Measurements from ENCODE around the gene SECTM1. TPM values are rescaled to one million over a fixed set of nuclear protein-coding genes. Genes with fewer than 3 reads are reported as not detected.
"Not testable (repeated sequence)": the region's sequence is repeated elsewhere in the genome, so short reads cannot be mapped to it uniquely, and the experiment has no call there.

Gene SECTM1
- total and polyA plus RNA-seq, 7 donors: 0.70 to 2.3 (median 1.2) TPM

DNA sequence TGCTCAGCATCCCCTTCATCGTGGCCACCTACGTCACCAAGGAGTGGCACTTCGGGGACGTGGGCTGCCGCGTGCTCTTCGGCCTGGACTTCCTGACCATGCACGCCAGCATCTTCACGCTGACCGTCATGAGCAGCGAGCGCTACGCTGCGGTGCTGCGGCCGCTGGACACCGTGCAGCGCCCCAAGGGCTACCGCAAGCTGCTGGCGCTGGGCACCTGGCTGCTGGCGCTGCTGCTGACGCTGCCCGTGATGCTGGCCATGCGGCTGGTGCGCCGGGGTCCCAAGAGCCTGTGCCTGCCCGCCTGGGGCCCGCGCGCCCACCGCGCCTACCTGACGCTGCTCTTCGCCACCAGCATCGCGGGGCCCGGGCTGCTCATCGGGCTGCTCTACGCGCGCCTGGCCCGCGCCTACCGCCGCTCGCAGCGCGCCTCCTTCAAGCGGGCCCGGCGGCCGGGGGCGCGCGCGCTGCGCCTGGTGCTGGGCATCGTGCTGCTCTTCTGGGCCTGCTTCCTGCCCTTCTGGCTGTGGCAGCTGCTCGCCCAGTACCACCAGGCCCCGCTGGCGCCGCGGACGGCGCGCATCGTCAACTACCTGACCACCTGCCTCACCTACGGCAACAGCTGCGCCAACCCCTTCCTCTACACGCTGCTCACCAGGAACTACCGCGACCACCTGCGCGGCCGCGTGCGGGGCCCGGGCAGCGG, 41.2 kb upstream of the SECTM1 start:
- no peaks in the 10 kb centered on the region for H3K9me3 ChIP-seq
- DNase-seq (peak in 1 of 2 donors; percentile 37), ATAC-seq (no peak)
- no peak overlapping the region for H3K27ac ChIP-seq
- H3K4me3 ChIP-seq: no peak overlapping the region
- H3K4me1 ChIP-seq: peaks cover 12% of the 10 kb centered on the region
- H3K27me3 ChIP-seq (ENCODE audit: insufficient read depth in 3 of 3, low read length in 2 of 3): peaks cover 0 to 78% (median 31%) of the 10 kb centered on the region in 3 donors
- 65 to 76% (median 66%) methylated on average over 62 to 79 of the region's 79 CpGs for WGBS, 3 donors
- TF ChIP-seq, protein P1, sequence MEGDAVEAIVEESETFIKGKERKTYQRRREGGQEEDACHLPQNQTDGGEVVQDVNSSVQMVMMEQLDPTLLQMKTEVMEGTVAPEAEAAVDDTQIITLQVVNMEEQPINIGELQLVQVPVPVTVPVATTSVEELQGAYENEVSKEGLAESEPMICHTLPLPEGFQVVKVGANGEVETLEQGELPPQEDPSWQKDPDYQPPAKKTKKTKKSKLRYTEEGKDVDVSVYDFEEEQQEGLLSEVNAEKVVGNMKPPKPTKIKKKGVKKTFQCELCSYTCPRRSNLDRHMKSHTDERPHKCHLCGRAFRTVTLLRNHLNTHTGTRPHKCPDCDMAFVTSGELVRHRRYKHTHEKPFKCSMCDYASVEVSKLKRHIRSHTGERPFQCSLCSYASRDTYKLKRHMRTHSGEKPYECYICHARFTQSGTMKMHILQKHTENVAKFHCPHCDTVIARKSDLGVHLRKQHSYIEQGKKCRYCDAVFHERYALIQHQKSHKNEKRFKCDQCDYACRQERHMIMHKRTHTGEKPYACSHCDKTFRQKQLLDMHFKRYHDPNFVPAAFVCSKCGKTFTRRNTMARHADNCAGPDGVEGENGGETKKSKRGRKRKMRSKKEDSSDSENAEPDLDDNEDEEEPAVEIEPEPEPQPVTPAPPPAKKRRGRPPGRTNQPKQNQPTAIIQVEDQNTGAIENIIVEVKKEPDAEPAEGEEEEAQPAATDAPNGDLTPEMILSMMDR (IDR thresholded peaks at IDR 0.05): no peak
- H3K36me3 ChIP-seq (ENCODE audit: insufficient read depth in 1 of 2, low read depth in 1 of 2): no peaks in the 10 kb centered on the region
- intact Hi-C loops (cut with DNase I): no loop called here

DNA sequence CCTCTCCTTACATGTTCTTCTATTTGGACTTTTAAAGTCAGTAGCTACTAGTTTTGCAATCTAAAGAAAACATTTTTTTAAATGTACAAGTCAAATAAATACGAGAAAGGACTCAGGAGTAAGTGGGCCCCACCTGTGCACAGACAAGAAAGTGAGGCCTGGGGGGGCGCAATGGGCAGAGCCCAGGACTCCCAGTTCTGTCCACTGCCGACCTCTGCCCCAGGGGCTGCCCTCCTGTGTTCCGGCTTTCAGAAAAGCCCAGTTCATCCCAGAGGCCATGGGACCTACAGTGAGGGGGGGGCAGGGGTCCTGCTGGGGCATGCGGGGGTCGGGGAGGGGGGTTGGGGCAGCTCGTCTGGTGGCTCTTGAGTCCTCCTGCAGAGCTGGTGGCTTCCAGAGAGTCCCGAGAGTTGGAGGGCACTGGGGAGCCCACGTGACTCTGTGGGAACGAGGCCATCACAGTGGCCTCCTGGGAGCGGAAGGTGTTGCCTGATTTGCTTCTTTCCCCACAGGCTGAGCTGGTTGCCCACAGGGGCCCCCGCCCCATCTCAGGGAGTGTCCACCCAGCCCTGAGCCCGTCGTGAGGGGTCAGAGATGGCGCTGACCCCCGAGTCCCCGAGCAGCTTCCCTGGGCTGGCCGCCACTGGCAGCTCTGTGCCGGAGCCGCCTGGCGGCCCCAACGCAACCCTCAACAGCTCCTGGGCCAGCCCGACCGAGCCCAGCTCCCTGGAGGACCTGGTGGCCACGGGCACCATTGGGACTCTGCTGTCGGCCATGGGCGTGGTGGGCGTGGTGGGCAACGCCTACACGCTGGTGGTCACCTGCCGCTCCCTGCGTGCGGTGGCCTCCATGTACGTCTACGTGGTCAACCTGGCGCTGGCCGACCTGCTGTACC, 40.4 kb upstream of the SECTM1 start:
- ATAC-seq (no peak), DNase-seq (peak in 1 of 2 donors; percentile 48)
- Histone ChIP-seq H3K27ac (no peak overlapping the region), H3K36me3 (ENCODE audit: insufficient read depth in 1 of 2, low read depth in 1 of 2) (no peaks in the 10 kb centered on the region), H3K4me1 (peaks cover 12% of the 10 kb centered on the region), H3K27me3 (ENCODE audit: insufficient read depth in 3 of 3, low read length in 2 of 3) (peaks cover 0 to 79% (median 31%) of the 10 kb centered on the region in 3 donors), H3K9me3 (no peaks in the 10 kb centered on the region), H3K4me3 (no peak overlapping the region)
- intact Hi-C loops (cut with DNase I): no loop called here
- 88 to 95% (median 90%) methylated on average over 37 of the region's 37 CpGs for WGBS, 3 donors
- TF ChIP-seq, protein P1 (IDR thresholded peaks at IDR 0.05): no peak

DNA sequence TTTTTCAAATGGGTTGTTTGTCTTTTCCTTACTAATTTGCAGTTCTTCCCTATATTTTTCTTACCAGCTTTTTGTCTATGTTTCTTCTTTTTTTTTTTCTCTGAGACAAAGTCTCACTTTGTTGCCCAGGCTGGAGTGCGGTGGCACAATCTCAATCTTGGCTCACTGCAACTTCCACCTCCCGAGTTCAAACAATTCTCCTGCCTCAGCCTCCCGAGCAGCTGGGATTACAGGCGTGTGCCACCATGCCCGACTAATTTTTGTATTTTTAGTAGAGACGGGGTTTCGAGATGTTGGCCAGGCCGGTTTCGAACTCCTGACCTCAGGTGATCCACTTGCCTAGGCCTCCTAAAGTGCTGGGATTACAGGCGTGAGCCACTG, 39.5 kb upstream of the SECTM1 start:
- H3K4me3 ChIP-seq; H3K36me3 ChIP-seq (ENCODE audit: insufficient read depth in 1 of 2, low read depth in 1 of 2); intact Hi-C loops (cut with DNase I); H3K27ac ChIP-seq; DNase-seq; H3K9me3 ChIP-seq; ATAC-seq: not testable (repeated sequence)
- Histone ChIP-seq H3K27me3 (ENCODE audit: insufficient read depth in 3 of 3, low read length in 2 of 3) (peaks cover 0 to 75% (median 24%) of the 10 kb centered on the region in 3 donors), H3K4me1 (peaks cover 12% of the 10 kb centered on the region)
- 78 to 87% (median 85%) methylated on average over 10 of the region's 10 CpGs for WGBS, 3 donors

- peak; percentile 16 to 50 (median 32) for ATAC-seq
These were observed 38.9 kb upstream of the SECTM1 start for GRCh38 chr17:82372249-82373071.

More at GRCh38 chr17:82372249-82373071, 38.9 kb upstream of the SECTM1 start:
- H3K36me3 ChIP-seq (ENCODE audit: insufficient read depth in 1 of 2, low read depth in 1 of 2): no peaks in the 10 kb centered on the region
- peak overlapping the region; percentile 62 for H3K4me3 ChIP-seq
- H3K27me3 ChIP-seq (ENCODE audit: insufficient read depth in 3 of 3, low read length in 2 of 3): peaks cover 0 to 73% (median 24%) of the 10 kb centered on the region in 3 donors
- H3K9me3 ChIP-seq: no peaks in the 10 kb centered on the region
- no peak overlapping the region for H3K27ac ChIP-seq
- 28 to 48% (median 29%) methylated on average over 29 to 41 of the region's 41 CpGs for WGBS, 3 donors
- DNase-seq: peak in 1 of 2 donors; percentile 48
- intact Hi-C loops (cut with DNase I): no loop called here
- H3K4me1 ChIP-seq: peaks cover 12% of the 10 kb centered on the region
- TF ChIP-seq, protein P1 (IDR thresholded peaks at IDR 0.05): no peak

Measured in psoas muscle (tissue), 8 donors.